Lung (tissue), 12 donors: ENCODE measurements around the gene RASEF. TPM values are rescaled to one million over a fixed set of nuclear protein-coding genes. Genes with fewer than 3 reads are reported as not detected.
A peak's percentile ranks its signal among the peaks of the same experiment; 100 is the strongest.

Experiments
- ATAC-seq: fragments of 200-7000 bp; cut with Tn5 transposase; one replicate; pipeline ENCODE4 v1.9.1; 2020; ENCODE audit warnings: moderate number of reproducible peaks; ENCODE audit not compliant: insufficient read depth, low FRiP score
- DNase-seq, 3 donors: peaks; one replicate each; pipeline ENCODE4 v3.0.0-alpha.2; 2013 to 2017
- H3K27ac ChIP-seq, 2 donors: one replicate each; pipeline ENCODE4 v1.5.1; 2013; ENCODE audit warnings: mild to moderate bottlenecking in 2 of 2, moderate library complexity in 2 of 2, control low read depth in 1 of 2, inconsistent platforms in 1 of 2, low read depth in 1 of 2, low read length in 1 of 2
- H3K27me3 ChIP-seq, 3 donors: one replicate each; pipeline ENCODE4 v1.5.1; 2013; ENCODE audit warnings: low read length in 2 of 3; ENCODE audit not compliant: control insufficient read depth in 3 of 3, insufficient read depth in 3 of 3
- H3K36me3 ChIP-seq, 4 donors: one replicate each; pipeline ENCODE4 v1.5.1; 2013; ENCODE audit warnings: low read length in 4 of 4, mild to moderate bottlenecking in 1 of 4, moderate library complexity in 1 of 4; ENCODE audit not compliant: control insufficient read depth in 4 of 4, insufficient read depth in 4 of 4
- H3K4me1 ChIP-seq, 5 donors: one replicate each; pipeline ENCODE4 v1.5.1; 2013; ENCODE audit warnings: low read length in 5 of 5, mild to moderate bottlenecking in 2 of 5, moderate library complexity in 1 of 5; ENCODE audit not compliant: control insufficient read depth in 5 of 5, insufficient read depth in 5 of 5
- H3K4me3 ChIP-seq: one replicate; pipeline ENCODE4 v1.5.1; 2013; ENCODE audit warnings: mild to moderate bottlenecking, control low read depth, moderate library complexity
- H3K9ac ChIP-seq, 2 donors: one replicate each; pipeline ENCODE4 v1.5.1; 2013; ENCODE audit warnings: low read length in 2 of 2, control low read depth in 1 of 2; ENCODE audit not compliant: insufficient read depth in 1 of 2
- H3K9me3 ChIP-seq, 4 donors: one replicate each; pipeline ENCODE4 v1.5.1; 2013; ENCODE audit warnings: low read length in 3 of 4, mild to moderate bottlenecking in 1 of 4, moderate library complexity in 1 of 4; ENCODE audit not compliant: control insufficient read depth in 4 of 4, insufficient read depth in 3 of 4
- WGBS, 2 donors: extraction: QIAGEN DNeasy Blood & Tissue Kit; methylation state at CpG; one replicate each; pipeline ENCODE4 v1.1.7; 2013; 5-methylcytosine and 5-hydroxymethylcytosine counted together
- polyA plus RNA-seq, 2 donors: library from polyadenylated mRNA; stranded (reverse); fragments of 200-250 nt; gene quantifications; one replicate each; pipeline ENCODE4 v1.2.1, GENCODE V29; 2013
- total RNA-seq, 2 donors: library from RNA; depleted of rRNA in 1 of 2; stranded (reverse); fragments of >200 nt in 1 of 2; gene quantifications; one replicate each; pipeline ENCODE4 v1.2.1, GENCODE V29; 2014 to 2021
- TF ChIP-seq, protein P1 (sequence below): IDR thresholded peaks from 2 replicates; pipeline ENCODE4 v1.5.1; 2012; ENCODE audit warnings: mild to moderate bottlenecking; ENCODE audit errors: control extremely low read depth, extremely low read depth
- donor health status: control.
- donor health status: control.
- donor health status: Bipolar disorder and iron deficiency.
- donor health status: healthy.
- donor health status: DM: yes; HTN: yes; CAD: no.

The RASEF gene
- total and polyA plus RNA-seq, 4 donors, result 5.2 to 23.6 (median 9.4) TPM

GRCh38 chr9:82993856-82994605, 68.9 kb downstream of the RASEF start:
- H3K27ac ChIP-seq, result no peak overlapping the region
- no peaks in the 10 kb centered on the region for H3K27me3 ChIP-seq
- DNase-seq, result no peak
- 84 to 86% methylated on average over 8 of the region's 8 CpGs for WGBS, 2 donors
- no peaks in the 10 kb centered on the region for H3K36me3 ChIP-seq
- no peak overlapping the region for H3K9ac ChIP-seq
- peaks cover 0 to 21% (median 15%) of the 10 kb centered on the region in 5 donors for H3K4me1 ChIP-seq
- no peaks in the 10 kb centered on the region for H3K9me3 ChIP-seq
- TF ChIP-seq, protein P1, sequence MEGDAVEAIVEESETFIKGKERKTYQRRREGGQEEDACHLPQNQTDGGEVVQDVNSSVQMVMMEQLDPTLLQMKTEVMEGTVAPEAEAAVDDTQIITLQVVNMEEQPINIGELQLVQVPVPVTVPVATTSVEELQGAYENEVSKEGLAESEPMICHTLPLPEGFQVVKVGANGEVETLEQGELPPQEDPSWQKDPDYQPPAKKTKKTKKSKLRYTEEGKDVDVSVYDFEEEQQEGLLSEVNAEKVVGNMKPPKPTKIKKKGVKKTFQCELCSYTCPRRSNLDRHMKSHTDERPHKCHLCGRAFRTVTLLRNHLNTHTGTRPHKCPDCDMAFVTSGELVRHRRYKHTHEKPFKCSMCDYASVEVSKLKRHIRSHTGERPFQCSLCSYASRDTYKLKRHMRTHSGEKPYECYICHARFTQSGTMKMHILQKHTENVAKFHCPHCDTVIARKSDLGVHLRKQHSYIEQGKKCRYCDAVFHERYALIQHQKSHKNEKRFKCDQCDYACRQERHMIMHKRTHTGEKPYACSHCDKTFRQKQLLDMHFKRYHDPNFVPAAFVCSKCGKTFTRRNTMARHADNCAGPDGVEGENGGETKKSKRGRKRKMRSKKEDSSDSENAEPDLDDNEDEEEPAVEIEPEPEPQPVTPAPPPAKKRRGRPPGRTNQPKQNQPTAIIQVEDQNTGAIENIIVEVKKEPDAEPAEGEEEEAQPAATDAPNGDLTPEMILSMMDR, result no peak
- no peak for ATAC-seq
- no peak overlapping the region for H3K4me3 ChIP-seq

- ATAC-seq (no peak), DNase-seq (peak; percentile 58 to 86 (median 86))
- Histone ChIP-seq H3K9ac (no peak overlapping the region), H3K4me3 (no peak overlapping the region), H3K27ac (no peak overlapping the region), H3K9me3 (no peaks in the 10 kb centered on the region), H3K36me3 (no peaks in the 10 kb centered on the region), H3K27me3 (no peaks in the 10 kb centered on the region), H3K4me1 (peaks cover 0 to 27% (median 17%) of the 10 kb centered on the region in 5 donors)
- TF ChIP-seq, protein P1, result no peak
- 62 to 67% methylated on average over 2 of the region's 2 CpGs for WGBS, 2 donors
These were observed 71.3 kb downstream of the RASEF start for GRCh38 chr9:82991671-82992070.

DNA sequence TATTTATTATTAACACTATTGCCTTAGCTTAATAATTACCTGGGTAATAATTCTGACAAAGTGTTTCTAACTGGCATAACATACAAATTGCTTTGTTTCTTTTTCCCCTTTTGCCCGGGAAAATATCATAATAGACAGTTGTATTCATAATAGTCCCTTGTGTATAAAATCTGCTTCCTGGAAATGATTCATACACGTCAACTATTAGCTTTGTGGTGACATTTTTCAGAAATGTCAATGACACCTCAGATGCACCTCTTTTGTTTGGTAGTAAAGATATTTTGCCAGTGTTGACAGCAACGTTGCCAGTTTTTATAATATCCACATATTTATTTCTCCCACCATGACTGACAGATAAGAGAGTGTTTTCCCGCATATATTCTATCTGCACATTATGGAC, 73.0 kb downstream of the RASEF start:
- no peak for ATAC-seq
- Histone ChIP-seq H3K27me3 (no peaks in the 10 kb centered on the region), H3K4me1 (peaks cover 0 to 27% (median 17%) of the 10 kb centered on the region in 5 donors), H3K36me3 (no peaks in the 10 kb centered on the region), H3K9ac (no peak overlapping the region), H3K4me3 (no peak overlapping the region), H3K9me3 (no peaks in the 10 kb centered on the region), H3K27ac (no peak overlapping the region)
- WGBS, 2 donors, result 47 to 52% methylated on average over 4 of the region's 4 CpGs
- no peak for DNase-seq
- TF ChIP-seq, protein P1, result no peak
